Transverse colon (tissue), 3 donors: Measurements from ENCODE around the gene SYNE2.

Source experiments
- EP300 ChIP-seq: sonication (generic); formaldehyde crosslinking; IDR thresholded peaks from one replicate; pipeline ENCODE4 v1.6.1; 2017; ENCODE audit warnings: antibody characterized with exemption, low read depth
- TF ChIP-seq, protein P1 (sequence below), 5 experiments: fragments of 200-600 bp in 3 of 5; fragments of 450-650 bp in 2 of 5; sonication (generic) in 3 of 5; IDR thresholded peaks; 1 replicate in 2 of 5; 2 replicates in 3 of 5; pipeline ENCODE4 v1.5.1; 2016 to 2017; ENCODE audit warnings: antibody characterized with exemption in 5 of 5, inconsistent platforms in 3 of 5, mild to moderate bottlenecking in 2 of 5, moderate library complexity in 1 of 5

DNA sequence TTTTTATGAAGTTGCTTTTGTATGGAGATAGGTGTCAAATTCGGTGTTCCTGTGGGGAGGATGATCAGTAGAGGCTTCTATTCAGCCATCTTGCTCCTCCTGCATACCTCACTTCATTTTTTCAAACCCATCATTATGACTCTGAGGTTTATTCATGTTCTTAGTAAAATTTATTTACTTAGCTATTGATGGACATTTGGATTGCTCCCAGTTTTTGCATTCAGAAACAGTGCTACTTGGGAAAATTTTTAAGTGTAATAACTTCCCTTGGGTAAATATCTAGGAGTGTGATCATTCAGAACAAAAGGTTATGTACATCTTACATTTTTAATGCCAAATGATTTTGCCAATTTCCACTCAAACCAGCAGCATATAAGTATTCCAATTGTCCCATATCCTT lies 208.3 kb downstream of the SYNE2 start:
- TF ChIP-seq EP300, result no peak
- TF ChIP-seq, protein P1, sequence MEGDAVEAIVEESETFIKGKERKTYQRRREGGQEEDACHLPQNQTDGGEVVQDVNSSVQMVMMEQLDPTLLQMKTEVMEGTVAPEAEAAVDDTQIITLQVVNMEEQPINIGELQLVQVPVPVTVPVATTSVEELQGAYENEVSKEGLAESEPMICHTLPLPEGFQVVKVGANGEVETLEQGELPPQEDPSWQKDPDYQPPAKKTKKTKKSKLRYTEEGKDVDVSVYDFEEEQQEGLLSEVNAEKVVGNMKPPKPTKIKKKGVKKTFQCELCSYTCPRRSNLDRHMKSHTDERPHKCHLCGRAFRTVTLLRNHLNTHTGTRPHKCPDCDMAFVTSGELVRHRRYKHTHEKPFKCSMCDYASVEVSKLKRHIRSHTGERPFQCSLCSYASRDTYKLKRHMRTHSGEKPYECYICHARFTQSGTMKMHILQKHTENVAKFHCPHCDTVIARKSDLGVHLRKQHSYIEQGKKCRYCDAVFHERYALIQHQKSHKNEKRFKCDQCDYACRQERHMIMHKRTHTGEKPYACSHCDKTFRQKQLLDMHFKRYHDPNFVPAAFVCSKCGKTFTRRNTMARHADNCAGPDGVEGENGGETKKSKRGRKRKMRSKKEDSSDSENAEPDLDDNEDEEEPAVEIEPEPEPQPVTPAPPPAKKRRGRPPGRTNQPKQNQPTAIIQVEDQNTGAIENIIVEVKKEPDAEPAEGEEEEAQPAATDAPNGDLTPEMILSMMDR (IDR thresholded peaks at IDR 0.05), result no peak
